ENCODE measurements around the gene RIPK1.

Gene RIPK1

GRCh38 chr6:3102875-3103274 is 34.6 kb downstream of the RIPK1 start:
- H3K27me3 ChIP-seq (ENCODE audit: insufficient read depth, poor library complexity, severe bottlenecking) = no peaks in the 10 kb centered on the region
- no peak overlapping the region for H3K4me3 ChIP-seq (replicated peaks; ENCODE audit: insufficient read depth, low read length)
- TF ChIP-seq REST (IDR thresholded peaks at IDR 0.05; ENCODE audit: insufficient replicate concordance, low read depth) (no peak), SPI1 (IDR thresholded peaks at IDR 0.05; ENCODE audit: borderline replicate concordance, low read depth) (no peak), POLR2AphosphoS5 (IDR thresholded peaks at IDR 0.05; ENCODE audit: low read depth) (no peak), CTCF (IDR thresholded peaks at IDR 0.05; ENCODE audit: insufficient read depth, low read length) (no peak), GABPA (IDR thresholded peaks at IDR 0.05; ENCODE audit: low read depth) (no peak)
- DNase-seq (ENCODE audit: low read depth in 1 of 2, low spot score in 1 of 2) = no peak
- H3K27ac ChIP-seq (replicated peaks) = no peak overlapping the region

- Histone ChIP-seq H3K27me3 (ENCODE audit: insufficient read depth, poor library complexity, severe bottlenecking) (no peaks in the 10 kb centered on the region), H3K27ac (replicated peaks) (no peak overlapping the region), H3K4me3 (replicated peaks; ENCODE audit: insufficient read depth, low read length) (no peak overlapping the region)
- DNase-seq (ENCODE audit: low read depth in 1 of 2, low spot score in 1 of 2) = no peak
- no peak for TF ChIP-seq POLR2AphosphoS5 (IDR thresholded peaks at IDR 0.05; ENCODE audit: low read depth)
- no peak for TF ChIP-seq GABPA (IDR thresholded peaks at IDR 0.05; ENCODE audit: low read depth)
- no peak for TF ChIP-seq REST (IDR thresholded peaks at IDR 0.05; ENCODE audit: insufficient replicate concordance, low read depth)
- TF ChIP-seq SPI1 (IDR thresholded peaks at IDR 0.05; ENCODE audit: borderline replicate concordance, low read depth) = no peak
- no peak for TF ChIP-seq CTCF (IDR thresholded peaks at IDR 0.05; ENCODE audit: insufficient read depth, low read length)
Measured at GRCh38 chr6:3108746-3109414, 40.6 kb downstream of the RIPK1 start.

GRCh38 chr6:3109761-3110160 is 41.5 kb downstream of the RIPK1 start:
- Histone ChIP-seq H3K27ac (replicated peaks) (no peak overlapping the region), H3K4me3 (replicated peaks; ENCODE audit: insufficient read depth, low read length) (no peak overlapping the region), H3K27me3 (ENCODE audit: insufficient read depth, poor library complexity, severe bottlenecking) (no peaks in the 10 kb centered on the region)
- DNase-seq (ENCODE audit: low read depth in 1 of 2, low spot score in 1 of 2) = no peak
- TF ChIP-seq GABPA (IDR thresholded peaks at IDR 0.05; ENCODE audit: low read depth) (no peak), REST (IDR thresholded peaks at IDR 0.05; ENCODE audit: insufficient replicate concordance, low read depth) (no peak), SPI1 (IDR thresholded peaks at IDR 0.05; ENCODE audit: borderline replicate concordance, low read depth) (no peak), POLR2AphosphoS5 (IDR thresholded peaks at IDR 0.05; ENCODE audit: low read depth) (no peak), CTCF (IDR thresholded peaks at IDR 0.05; ENCODE audit: insufficient read depth, low read length) (no peak)
